ENCODE measurements around the gene STRIP2.
"Not testable (repeated sequence)": the region's sequence is repeated elsewhere in the genome, so short reads cannot be mapped to it uniquely, and the experiment has no call there.

DNA sequence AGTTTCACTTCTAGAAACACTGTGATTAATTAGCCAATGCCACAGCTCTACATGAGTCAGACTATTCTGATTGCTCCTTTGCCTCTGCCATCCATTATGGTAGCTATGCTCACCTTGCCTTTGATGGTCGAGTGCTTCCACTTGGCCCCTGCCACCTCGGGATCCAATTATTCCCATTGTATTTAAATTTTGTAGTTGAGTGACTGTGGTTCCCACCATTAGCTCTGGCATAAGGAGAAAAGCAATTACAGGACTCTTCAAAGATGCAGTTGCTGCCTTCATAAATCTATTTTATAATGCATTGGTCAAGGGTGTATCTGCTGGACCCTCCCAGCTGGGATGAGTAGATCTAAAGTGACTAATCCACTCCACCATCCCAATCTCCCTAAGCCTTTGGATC lies 14.4 kb downstream of the STRIP2 start:
- TF ChIP-seq CTCF, POLR2A (IDR thresholded peaks at IDR 0.05): not testable (repeated sequence)
